Cardiac muscle cell (in vitro differentiated cells and primary cell): Measurements from ENCODE around the gene CASS4. TPM values are rescaled to one million over a fixed set of nuclear protein-coding genes. Genes with fewer than 3 reads are reported as not detected.

ENCODE experiments used
- DNase-seq, 2 donors: peaks; one replicate each; pipeline versions ENCODE4 v3.0.0 to v3.0.0-alpha.2; 2010 to 2017; ENCODE audit warnings: low read depth in 1 of 2, low spot score in 1 of 2
- H3K27ac ChIP-seq: fragments of 200-600 bp; sonication (generic); 2 replicates; pipeline ENCODE4 v1.5.1; 2016
- H3K27me3 ChIP-seq: fragments of 200-600 bp; sonication (generic); 2 replicates; pipeline ENCODE4 v1.6.0; 2016; ENCODE audit warnings: control low read depth
- H3K36me3 ChIP-seq: fragments of 200-600 bp; sonication (generic); 2 replicates; pipeline ENCODE4 v1.5.1; 2016; ENCODE audit warnings: control low read depth
- H3K4me1 ChIP-seq: fragments of 200-600 bp; sonication (generic); 2 replicates; pipeline ENCODE4 v1.8.1; 2017; ENCODE audit warnings: low read depth, mild to moderate bottlenecking, mixed run types
- H3K4me3 ChIP-seq: fragments of 200-600 bp; sonication (generic); 2 replicates; pipeline ENCODE4 v1.5.1; 2016; ENCODE audit warnings: mild to moderate bottlenecking
- H3K9me3 ChIP-seq: fragments of 200-600 bp; sonication (generic); 2 replicates; pipeline ENCODE4 v1.5.1; 2017; ENCODE audit warnings: low read depth, mild to moderate bottlenecking, control low read depth
- polyA plus RNA-seq: library from polyadenylated mRNA; unstranded; fragments of >200 nt; fragmentation: Nextera tagmentation; extraction: Ambion mirVana; gene quantifications from 2 replicates; pipeline ENCODE4 v1.2.1, GENCODE V29; 2016
- total RNA-seq: library from RNA; depleted of rRNA; stranded (reverse); fragments of >200 nt; gene quantifications from 2 replicates; pipeline ENCODE4 v1.2.3, GENCODE V29; 2016
- TF ChIP-seq, protein P1 (sequence below): IDR thresholded peaks from 2 replicates; pipeline ENCODE4 v1.5.1; 2012; ENCODE audit warnings: low read depth, mild to moderate bottlenecking, low read length

Gene CASS4
- total and polyA plus RNA-seq, 2 experiments from 2014 or later: 0.12 TPM; not detected in 1

- H3K36me3 ChIP-seq: no peaks in the 10 kb centered on the region
- no peaks in the 10 kb centered on the region for H3K27me3 ChIP-seq
- H3K4me3 ChIP-seq: no peak overlapping the region
- TF ChIP-seq, protein P1, sequence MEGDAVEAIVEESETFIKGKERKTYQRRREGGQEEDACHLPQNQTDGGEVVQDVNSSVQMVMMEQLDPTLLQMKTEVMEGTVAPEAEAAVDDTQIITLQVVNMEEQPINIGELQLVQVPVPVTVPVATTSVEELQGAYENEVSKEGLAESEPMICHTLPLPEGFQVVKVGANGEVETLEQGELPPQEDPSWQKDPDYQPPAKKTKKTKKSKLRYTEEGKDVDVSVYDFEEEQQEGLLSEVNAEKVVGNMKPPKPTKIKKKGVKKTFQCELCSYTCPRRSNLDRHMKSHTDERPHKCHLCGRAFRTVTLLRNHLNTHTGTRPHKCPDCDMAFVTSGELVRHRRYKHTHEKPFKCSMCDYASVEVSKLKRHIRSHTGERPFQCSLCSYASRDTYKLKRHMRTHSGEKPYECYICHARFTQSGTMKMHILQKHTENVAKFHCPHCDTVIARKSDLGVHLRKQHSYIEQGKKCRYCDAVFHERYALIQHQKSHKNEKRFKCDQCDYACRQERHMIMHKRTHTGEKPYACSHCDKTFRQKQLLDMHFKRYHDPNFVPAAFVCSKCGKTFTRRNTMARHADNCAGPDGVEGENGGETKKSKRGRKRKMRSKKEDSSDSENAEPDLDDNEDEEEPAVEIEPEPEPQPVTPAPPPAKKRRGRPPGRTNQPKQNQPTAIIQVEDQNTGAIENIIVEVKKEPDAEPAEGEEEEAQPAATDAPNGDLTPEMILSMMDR: no peak
- H3K4me1 ChIP-seq: no peaks in the 10 kb centered on the region
- no peaks in the 10 kb centered on the region for H3K9me3 ChIP-seq
- DNase-seq: peak in 1 of 2 donors; percentile 88
- no peak overlapping the region for H3K27ac ChIP-seq
Measured at GRCh38 chr20:56433880-56434255, 21.8 kb downstream of the CASS4 start.

DNA sequence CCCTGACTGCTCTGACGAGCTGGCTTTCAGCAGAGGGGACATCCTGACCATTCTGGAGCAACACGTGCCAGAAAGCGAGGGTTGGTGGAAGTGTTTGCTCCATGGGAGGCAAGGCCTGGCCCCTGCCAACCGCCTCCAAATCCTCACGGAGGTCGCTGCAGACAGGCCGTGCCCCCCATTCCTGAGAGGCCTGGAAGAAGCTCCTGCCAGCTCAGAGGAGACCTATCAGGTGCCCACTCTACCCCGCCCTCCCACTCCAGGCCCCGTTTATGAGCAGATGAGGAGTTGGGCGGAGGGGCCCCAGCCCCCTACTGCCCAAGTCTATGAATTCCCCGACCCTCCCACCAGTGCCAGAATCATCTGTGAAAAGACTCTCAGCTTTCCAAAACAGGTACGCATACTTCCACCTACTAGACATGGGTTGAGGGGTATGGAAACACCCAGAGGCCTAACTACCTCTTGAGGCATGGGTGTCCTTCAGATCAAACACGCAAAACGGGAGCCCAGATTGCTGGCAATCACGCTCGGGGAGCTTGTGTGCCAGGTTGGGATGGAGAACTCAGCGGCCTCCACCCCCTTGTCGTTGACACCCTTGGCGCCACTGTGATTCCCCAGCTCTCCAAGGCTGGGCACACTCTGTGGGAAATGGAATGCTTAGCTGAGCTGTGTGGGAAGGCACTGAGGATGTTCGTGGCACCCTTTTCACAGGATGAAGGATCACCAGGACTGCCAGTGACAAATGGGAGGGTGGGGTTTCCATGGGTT, 25.3 kb downstream of the CASS4 start:
- H3K4me1 ChIP-seq: no peaks in the 10 kb centered on the region
- H3K9me3 ChIP-seq: no peaks in the 10 kb centered on the region
- H3K27me3 ChIP-seq: no peaks in the 10 kb centered on the region
- no peak for DNase-seq
- no peaks in the 10 kb centered on the region for H3K36me3 ChIP-seq
- no peak overlapping the region for H3K4me3 ChIP-seq
- TF ChIP-seq, protein P1: no peak
- H3K27ac ChIP-seq: no peak overlapping the region

GRCh38 chr20:56438284-56438683, 26.2 kb downstream of the CASS4 start:
- TF ChIP-seq, protein P1: no peak
- H3K4me3 ChIP-seq: no peak overlapping the region

GRCh38 chr20:56439771-56440291, 27.8 kb downstream of the CASS4 start:
- H3K27ac ChIP-seq: no peak overlapping the region
- peak in 1 of 2 donors; percentile 99 for DNase-seq

More at GRCh38 chr20:56438284-56438683, 26.2 kb downstream of the CASS4 start:
- no peak for DNase-seq
- Histone ChIP-seq H3K27ac (no peak overlapping the region), H3K9me3 (no peaks in the 10 kb centered on the region), H3K36me3 (no peaks in the 10 kb centered on the region), H3K27me3 (no peaks in the 10 kb centered on the region), H3K4me1 (no peaks in the 10 kb centered on the region)

DNA sequence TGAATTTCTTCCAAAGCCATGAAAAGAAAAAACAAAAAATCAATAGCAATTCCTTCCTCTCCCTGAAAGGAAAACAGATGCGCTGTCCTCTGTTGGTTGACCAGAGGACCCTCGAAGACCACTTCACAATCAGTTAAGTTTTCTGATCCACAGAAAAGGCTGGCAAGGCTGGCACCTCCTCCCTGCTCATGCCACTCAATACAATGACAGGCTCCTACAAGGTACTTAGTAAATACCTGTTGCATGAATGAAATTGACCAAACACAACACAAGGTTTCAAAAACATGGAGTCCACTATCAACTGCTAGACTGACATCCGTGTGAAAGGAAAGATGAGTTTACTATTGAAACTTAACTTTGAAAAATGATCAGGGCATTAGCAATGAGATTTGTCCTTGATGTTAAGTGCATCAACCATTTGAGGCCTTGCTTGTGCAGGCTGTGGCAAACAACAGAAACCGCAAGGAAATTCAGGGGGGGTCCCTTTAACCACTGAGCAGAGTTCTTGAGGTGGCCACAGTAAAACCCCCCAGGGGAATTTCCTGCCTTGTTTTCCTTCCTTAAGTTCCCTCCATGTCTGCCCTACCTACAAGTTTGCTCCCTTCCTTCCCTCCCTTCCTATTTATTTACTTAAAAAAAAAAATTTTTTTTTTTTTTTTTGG, 28.4 kb downstream of the CASS4 start:
- Histone ChIP-seq H3K27me3 (no peaks in the 10 kb centered on the region), H3K27ac (no peak overlapping the region), H3K4me1 (no peaks in the 10 kb centered on the region)

More at GRCh38 chr20:56439771-56440291, 27.8 kb downstream of the CASS4 start:
- Histone ChIP-seq H3K36me3 (no peaks in the 10 kb centered on the region), H3K4me3 (no peak overlapping the region), H3K27me3 (no peaks in the 10 kb centered on the region), H3K4me1 (no peaks in the 10 kb centered on the region), H3K9me3 (no peaks in the 10 kb centered on the region)
- TF ChIP-seq, protein P1: no peak

More for the DNA sequence above, 28.4 kb downstream of the CASS4 start:
- Histone ChIP-seq H3K4me3 (no peak overlapping the region), H3K9me3 (no peaks in the 10 kb centered on the region), H3K36me3 (no peaks in the 10 kb centered on the region)
- DNase-seq: no peak
- TF ChIP-seq, protein P1: no peak
